Activated naive CD4-positive, alpha-beta T cell treated with anti-CD3 and anti-CD28 coated beads, Interleukin-2, amount 50 U/mL, for 72 hours (primary cell): Measurements from ENCODE around the gene SCCPDH. TPM values are rescaled to one million over a fixed set of nuclear protein-coding genes. Genes with fewer than 3 reads are reported as not detected.
"Not testable (repeated sequence)": the region's sequence is repeated elsewhere in the genome, so short reads cannot be mapped to it uniquely, and the experiment has no call there.

ENCODE experiments used
- ATAC-seq, 2 donors: fragments of 150-1000 bp; cut with Tn5 transposase; 2 replicates each; pipeline ENCODE4 v1.10.0; 2021; ENCODE audit warnings: mild to moderate bottlenecking in 2 of 2, moderate library complexity in 2 of 2
- DNase-seq, 2 donors: peaks; one replicate each; pipeline ENCODE4 v3.0.0; 2021 to 2022; ENCODE audit warnings: low spot score in 2 of 2
- H3K27ac Mint-ChIP-seq, 2 donors: one replicate each; pipeline ENCODE4 v1.8.0; 2022; ENCODE audit warnings: mild to moderate bottlenecking in 2 of 2, mixed read lengths in 2 of 2
- H3K36me3 Mint-ChIP-seq, 2 donors: one replicate each; pipeline ENCODE4 v1.8.0; 2022; ENCODE audit warnings: mixed read lengths in 2 of 2
- H3K9me3 Mint-ChIP-seq, 2 donors: one replicate each; pipeline ENCODE4 v1.8.0; 2022; ENCODE audit warnings: mixed read lengths in 2 of 2
- total RNA-seq, 2 donors: library from RNA; stranded (reverse); gene quantifications; one replicate each; pipeline ENCODE4 v1.2.3, GENCODE V29; 2022

SCCPDH gene
- total RNA-seq, 2 donors from 2014 or later: 13.5 to 32.3 TPM

DNA sequence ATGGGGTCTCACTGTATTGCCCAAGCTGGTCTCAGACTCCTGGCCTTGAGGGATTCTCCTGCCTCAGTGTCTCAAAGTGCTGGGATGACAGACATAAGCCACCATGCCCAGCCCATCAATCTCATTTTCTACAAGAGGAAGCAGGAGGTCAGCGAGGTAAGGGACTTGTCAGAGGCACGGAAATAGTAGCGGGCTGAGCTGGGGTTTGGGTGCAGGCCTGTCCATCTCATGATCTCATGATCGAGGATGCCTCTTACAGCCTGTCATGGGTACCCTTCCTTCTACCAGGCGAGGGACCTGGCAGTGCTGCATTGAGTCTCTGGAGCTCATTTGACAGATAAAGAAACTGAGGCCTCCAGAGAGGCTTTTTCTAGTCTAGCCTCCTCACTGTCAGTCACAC lies 28.5 kb upstream of the SCCPDH start:
- Mint-ChIP-seq H3K9me3 (peaks cover 4% of the 10 kb centered on the region in 2 donors), H3K36me3 (no peaks in the 10 kb centered on the region), H3K27ac (no peak overlapping the region)
- ATAC-seq: no peak
- DNase-seq: no peak

GRCh38 chr1:246698466-246699094 lies 25.6 kb upstream of the SCCPDH start:
- H3K9me3 Mint-ChIP-seq: no peaks in the 10 kb centered on the region
- no peaks in the 10 kb centered on the region for H3K36me3 Mint-ChIP-seq
- H3K27ac Mint-ChIP-seq: peak overlapping the region in 1 of 2 donors; percentile 84
- peak in 1 of 2 donors; percentile 7 for DNase-seq
- no peak for ATAC-seq

- Mint-ChIP-seq H3K9me3 (no peaks in the 10 kb centered on the region), H3K36me3 (no peaks in the 10 kb centered on the region), H3K27ac (peak overlapping the region in 1 of 2 donors; percentile 84)
- peak; percentile 83 to 86 for DNase-seq
- peak; percentile 99 to 100 for ATAC-seq
Observed at GRCh38 chr1:246699095-246699735, 25.0 kb upstream of the SCCPDH start.

DNA sequence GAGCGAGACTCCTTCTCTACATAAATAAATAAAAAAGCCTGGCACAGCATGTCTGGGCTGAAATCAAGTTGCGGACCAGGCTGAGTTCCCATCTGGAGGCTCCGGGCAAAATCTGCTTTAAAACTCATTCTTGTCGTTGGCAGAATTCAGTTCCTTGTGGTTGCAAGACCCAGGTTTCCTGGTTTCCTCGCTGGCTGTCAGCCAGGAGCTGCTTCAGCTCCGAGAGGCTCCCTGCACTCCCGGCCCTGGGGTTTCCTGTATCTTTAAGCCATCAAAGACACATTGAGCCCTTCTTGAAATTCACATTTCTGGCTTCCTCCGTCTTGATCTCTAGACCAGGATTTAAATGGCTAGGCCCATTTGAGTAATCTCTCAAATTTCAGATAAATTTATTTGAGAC lies 20.6 kb upstream of the SCCPDH start:
- H3K9me3 Mint-ChIP-seq: no peaks in the 10 kb centered on the region
- no peak for DNase-seq
- H3K27ac Mint-ChIP-seq: no peak overlapping the region
- no peaks in the 10 kb centered on the region for H3K36me3 Mint-ChIP-seq
- ATAC-seq: no peak

DNA sequence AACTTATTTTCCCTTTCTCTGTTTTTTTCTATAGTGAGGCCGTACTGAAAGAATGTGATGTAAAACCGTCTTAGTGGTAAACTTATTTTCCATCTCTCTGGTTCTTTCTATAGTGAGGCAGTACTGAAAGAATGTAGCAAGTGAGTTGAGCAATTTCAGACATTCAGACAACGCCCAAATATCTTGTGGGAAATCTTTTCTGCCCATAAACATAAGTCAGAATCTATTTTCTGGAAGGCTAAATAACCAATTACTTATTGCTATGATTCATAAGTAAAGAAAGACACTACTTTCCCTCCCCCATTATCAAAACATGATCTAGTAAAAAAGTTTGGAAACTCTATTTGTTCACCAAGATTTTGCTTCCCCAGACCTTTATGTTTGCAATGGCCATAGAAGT lies 18.8 kb upstream of the SCCPDH start:
- ATAC-seq (no peak), DNase-seq (no peak)
- peaks cover 0 to 8% of the 10 kb centered on the region in 2 donors for H3K36me3 Mint-ChIP-seq
- peaks cover 6 to 7% of the 10 kb centered on the region in 2 donors for H3K9me3 Mint-ChIP-seq
- no peak overlapping the region for H3K27ac Mint-ChIP-seq

DNA sequence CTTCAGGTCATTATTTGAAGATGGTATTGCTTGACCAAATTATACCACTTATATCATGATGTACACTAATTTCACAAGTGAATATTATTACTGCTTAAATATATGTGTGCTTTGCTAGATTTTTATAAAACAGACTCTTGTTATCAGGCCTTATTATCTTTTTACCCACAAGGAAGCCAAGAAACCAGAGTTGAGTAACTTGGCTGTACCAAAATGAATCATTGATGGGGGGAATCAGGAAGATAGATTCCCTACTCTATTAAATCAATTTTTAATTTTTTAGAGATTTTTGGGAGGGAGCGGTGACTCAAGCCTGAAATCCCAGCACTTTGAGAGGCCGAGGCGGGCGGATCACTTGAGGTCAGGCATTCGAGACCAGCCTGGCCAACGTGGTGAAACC lies 16.0 kb upstream of the SCCPDH start:
- DNase-seq (no peak), ATAC-seq (no peak)
- Mint-ChIP-seq H3K27ac (no peak overlapping the region), H3K9me3 (peaks cover 6 to 17% of the 10 kb centered on the region in 2 donors), H3K36me3 (peaks cover 0 to 13% of the 10 kb centered on the region in 2 donors)

DNA sequence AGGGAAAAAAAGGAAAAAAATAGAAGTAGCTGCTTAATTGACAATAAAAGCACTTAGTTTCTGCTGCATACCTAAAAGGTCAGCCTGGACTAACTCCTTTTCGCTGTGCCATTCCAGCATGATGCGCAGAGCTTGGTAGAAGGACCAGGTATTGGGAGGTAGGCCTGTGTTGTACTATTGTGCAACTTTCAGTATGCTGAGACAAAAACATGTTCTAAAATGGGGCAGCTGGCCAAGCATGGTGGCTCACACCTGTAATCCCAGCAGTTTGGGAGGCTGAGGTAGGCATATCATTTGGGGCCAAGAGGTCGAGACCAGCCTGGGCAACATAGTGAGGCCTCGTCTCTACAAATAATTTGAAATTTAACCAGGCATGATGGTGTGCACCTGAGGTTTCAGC lies 15.0 kb upstream of the SCCPDH start:
- Mint-ChIP-seq H3K9me3 (peaks cover 6 to 17% of the 10 kb centered on the region in 2 donors), H3K36me3 (peaks cover 0 to 13% of the 10 kb centered on the region in 2 donors), H3K27ac (no peak overlapping the region)
- ATAC-seq (no peak), DNase-seq (no peak)

DNA sequence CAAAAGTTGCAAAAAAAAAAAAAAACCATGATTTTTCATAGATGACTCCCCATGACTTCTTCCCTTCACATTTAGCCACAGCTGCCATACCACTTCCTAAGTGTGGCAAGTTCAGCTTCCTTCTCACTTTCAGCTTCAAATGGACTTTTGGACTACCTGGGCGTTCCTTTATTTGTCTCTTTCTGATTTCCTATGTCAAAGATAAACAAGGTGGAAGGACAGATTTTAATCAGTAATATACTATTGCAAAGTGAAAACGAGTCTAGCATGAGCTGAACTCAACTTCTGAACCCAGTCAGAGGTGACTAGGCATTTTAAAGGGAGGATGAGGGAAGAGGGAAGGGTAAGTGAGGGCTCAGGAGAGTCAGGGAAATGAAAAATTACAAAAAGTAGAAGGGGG lies 14.4 kb upstream of the SCCPDH start:
- Mint-ChIP-seq H3K27ac (no peak overlapping the region), H3K36me3 (peaks cover 0 to 13% of the 10 kb centered on the region in 2 donors), H3K9me3 (peaks cover 6 to 17% of the 10 kb centered on the region in 2 donors)
- DNase-seq (no peak), ATAC-seq (no peak)

- ATAC-seq (no peak), DNase-seq (no peak)
- peaks cover 0 to 13% of the 10 kb centered on the region in 2 donors for H3K36me3 Mint-ChIP-seq
- peaks cover 6 to 17% of the 10 kb centered on the region in 2 donors for H3K9me3 Mint-ChIP-seq
- no peak overlapping the region for H3K27ac Mint-ChIP-seq
Observed at GRCh38 chr1:246711548-246712003, 12.6 kb upstream of the SCCPDH start.

DNA sequence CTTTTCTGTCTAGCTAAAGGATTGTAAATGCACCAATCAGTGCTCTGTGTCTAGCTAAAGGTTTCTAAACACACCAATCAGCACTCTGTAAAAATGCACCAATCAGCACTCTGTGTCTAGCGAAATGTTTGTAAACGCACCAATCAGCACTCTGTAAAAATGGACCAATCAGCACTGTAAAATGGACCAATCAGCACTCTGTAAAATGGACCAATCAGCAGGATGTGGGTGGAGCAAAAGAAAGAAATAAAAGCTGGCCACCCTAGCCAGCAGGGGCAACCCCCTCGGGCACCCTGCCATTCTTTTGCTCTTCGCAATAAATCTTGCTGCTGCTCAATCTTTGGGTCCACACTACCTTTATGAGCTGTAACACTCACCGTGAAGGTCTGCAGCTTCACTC lies 11.8 kb upstream of the SCCPDH start:
- peaks cover 6 to 13% of the 10 kb centered on the region in 2 donors for H3K36me3 Mint-ChIP-seq
- not testable (repeated sequence) for DNase-seq, ATAC-seq, H3K27ac Mint-ChIP-seq
- peaks cover 6 to 17% of the 10 kb centered on the region in 2 donors for H3K9me3 Mint-ChIP-seq

DNA sequence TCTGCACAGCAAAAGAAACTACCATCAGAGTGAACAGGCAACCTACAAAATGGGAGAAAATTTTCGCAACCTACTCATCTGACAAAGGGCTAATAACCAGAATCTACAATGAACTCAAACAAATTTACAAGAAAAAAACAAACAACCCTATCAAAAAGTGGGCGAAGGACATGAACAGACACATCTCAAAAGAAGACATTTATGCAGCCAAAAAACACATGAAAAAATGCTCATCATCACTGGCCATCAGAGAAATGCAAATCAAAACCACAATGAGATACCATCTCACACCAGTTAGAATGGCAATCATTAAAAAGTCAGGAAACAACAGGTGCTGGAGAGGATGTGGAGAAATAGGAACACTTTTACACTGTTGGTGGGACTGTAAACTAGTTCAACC lies 4.8 kb upstream of the SCCPDH start:
- not testable (repeated sequence) for DNase-seq, H3K9me3 Mint-ChIP-seq, ATAC-seq, H3K27ac Mint-ChIP-seq
- peaks cover 6 to 12% of the 10 kb centered on the region in 2 donors for H3K36me3 Mint-ChIP-seq

GRCh38 chr1:246720814-246721213 lies 3.4 kb upstream of the SCCPDH start:
- H3K36me3 Mint-ChIP-seq: peaks cover 6 to 12% of the 10 kb centered on the region in 2 donors
- not testable (repeated sequence) for ATAC-seq

GRCh38 chr1:246722720-246723119 lies 1.5 kb upstream of the SCCPDH start:
- peaks cover 15 to 20% of the 10 kb centered on the region in 2 donors for H3K36me3 Mint-ChIP-seq
- peaks cover 0 to 14% of the 10 kb centered on the region in 2 donors for H3K9me3 Mint-ChIP-seq
- DNase-seq: no peak
- H3K27ac Mint-ChIP-seq: no peak overlapping the region
- no peak for ATAC-seq

More at GRCh38 chr1:246720814-246721213, 3.4 kb upstream of the SCCPDH start:
- not testable (repeated sequence) for H3K9me3 Mint-ChIP-seq, DNase-seq, H3K27ac Mint-ChIP-seq

DNA sequence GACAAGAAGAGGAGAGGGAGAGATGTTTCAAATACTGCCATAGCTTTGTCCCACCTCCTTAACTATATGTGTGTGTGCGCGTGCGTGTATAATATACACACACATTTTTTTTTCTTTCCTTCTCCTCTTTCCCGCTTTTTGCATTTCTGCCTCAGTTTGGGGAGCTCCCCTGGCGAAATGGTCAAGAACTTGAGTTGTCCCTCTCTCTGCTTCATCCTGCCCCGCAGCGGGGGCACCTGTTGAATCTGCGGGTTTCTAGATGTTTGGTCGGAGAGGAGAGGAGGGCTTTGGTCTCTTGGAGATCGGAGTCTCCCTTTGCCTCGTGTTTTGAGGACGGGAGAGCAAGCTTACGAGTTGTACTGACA lies 504 bp downstream of the SCCPDH start:
- ATAC-seq: peak in 1 of 2 donors; percentile 2
- H3K27ac Mint-ChIP-seq: peak overlapping the region; percentile 62 to 67
- H3K36me3 Mint-ChIP-seq: peaks cover 32 to 38% of the 10 kb centered on the region in 2 donors
- DNase-seq: peak in 1 of 2 donors; percentile 10
- H3K9me3 Mint-ChIP-seq: peaks cover 0 to 22% of the 10 kb centered on the region in 2 donors

DNA sequence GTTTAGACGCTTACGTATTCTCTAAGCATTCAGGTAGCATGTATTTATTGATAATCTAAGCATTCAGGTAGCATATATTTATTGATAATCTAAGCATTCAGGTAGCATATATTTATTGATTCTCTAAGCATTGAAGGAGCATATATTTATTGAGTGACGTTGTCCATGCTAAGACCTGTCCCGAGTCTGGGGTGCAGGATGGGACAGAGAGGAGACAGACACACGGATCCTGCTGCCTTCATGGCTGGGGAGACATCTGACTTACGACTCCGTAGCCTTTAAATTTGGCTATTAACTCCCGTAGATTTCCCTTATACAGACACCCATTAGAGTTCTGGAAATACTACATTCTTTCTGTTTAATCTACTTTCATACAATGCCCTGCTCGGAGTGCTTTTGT lies 982 bp downstream of the SCCPDH start:
- ATAC-seq (no peak), DNase-seq (no peak)
- Mint-ChIP-seq H3K36me3 (peaks cover 36 to 42% of the 10 kb centered on the region in 2 donors), H3K27ac (peak overlapping the region in 1 of 2 donors; percentile 67), H3K9me3 (peaks cover 2 to 22% of the 10 kb centered on the region in 2 donors)

GRCh38 chr1:246726255-246726679 lies 2.1 kb downstream of the SCCPDH start:
- ATAC-seq (no peak), DNase-seq (no peak)
- H3K36me3 Mint-ChIP-seq: peaks cover 39 to 47% of the 10 kb centered on the region in 2 donors
- peaks cover 4 to 18% of the 10 kb centered on the region in 2 donors for H3K9me3 Mint-ChIP-seq
- H3K27ac Mint-ChIP-seq: no peak overlapping the region

GRCh38 chr1:246726881-246727280 lies 2.7 kb downstream of the SCCPDH start:
- Mint-ChIP-seq H3K27ac (no peak overlapping the region), H3K9me3 (peaks cover 4 to 15% of the 10 kb centered on the region in 2 donors), H3K36me3 (peaks cover 42 to 52% of the 10 kb centered on the region in 2 donors)
- DNase-seq (no peak), ATAC-seq (no peak)
